Upper lobe of right lung (tissue), 1 donor: ENCODE measurements around the gene RRP9. TPM values are rescaled to one million over a fixed set of nuclear protein-coding genes. Genes with fewer than 3 reads are reported as not detected.

Experiments used
- ATAC-seq: fragments of 200-7000 bp; cut with Tn5 transposase; one replicate; pipeline ENCODE4 v1.9.1; 2020; ENCODE audit warnings: mild to moderate bottlenecking, moderate library complexity
- DNase-seq: peaks from one replicate; pipeline ENCODE4 v3.0.0-alpha.2; 2020
- H3K27ac ChIP-seq: fragments of 200-600 bp; one replicate; pipeline ENCODE4 v1.8.0; 2022
- H3K27me3 ChIP-seq: fragments of 200-600 bp; one replicate; pipeline ENCODE4 v1.8.0; 2022; ENCODE audit warnings: mild to moderate bottlenecking
- H3K36me3 ChIP-seq: fragments of 200-600 bp; one replicate; pipeline ENCODE4 v1.8.0; 2022
- H3K4me1 ChIP-seq: fragments of 200-600 bp; one replicate; pipeline ENCODE4 v1.8.0; 2022
- H3K4me3 ChIP-seq: fragments of 200-600 bp; one replicate; pipeline ENCODE4 v1.8.0; 2022; ENCODE audit warnings: mild to moderate bottlenecking
- H3K9me3 ChIP-seq: fragments of 200-600 bp; one replicate; pipeline ENCODE4 v1.8.0; 2022
- intact Hi-C: fragments of 100-400 bp; cut with DNase I; formaldehyde crosslinking; loops from one replicate; pipeline ENCODE4 v1.11.0; 2022
- total RNA-seq: library from RNA; stranded (reverse); fragmentation: NEBNext Ultra II Directional; extraction: Animal tissue kit (Norgen Biotek cat#: 25700); gene quantifications from one replicate; pipeline ENCODE4 v1.2.1, GENCODE V29; 2021
- TF ChIP-seq, protein P1 (sequence below): fragments of 200-600 bp; IDR thresholded peaks from one replicate; pipeline ENCODE4 v1.8.0; 2022; ENCODE audit warnings: antibody characterized with exemption
- donor health status: DM: no; HTN: yes; CAD: no; lungs with severe emphysema.

RRP9 gene
- total RNA-seq, 1 donor from 2014 or later, result 20.6 TPM

DNA sequence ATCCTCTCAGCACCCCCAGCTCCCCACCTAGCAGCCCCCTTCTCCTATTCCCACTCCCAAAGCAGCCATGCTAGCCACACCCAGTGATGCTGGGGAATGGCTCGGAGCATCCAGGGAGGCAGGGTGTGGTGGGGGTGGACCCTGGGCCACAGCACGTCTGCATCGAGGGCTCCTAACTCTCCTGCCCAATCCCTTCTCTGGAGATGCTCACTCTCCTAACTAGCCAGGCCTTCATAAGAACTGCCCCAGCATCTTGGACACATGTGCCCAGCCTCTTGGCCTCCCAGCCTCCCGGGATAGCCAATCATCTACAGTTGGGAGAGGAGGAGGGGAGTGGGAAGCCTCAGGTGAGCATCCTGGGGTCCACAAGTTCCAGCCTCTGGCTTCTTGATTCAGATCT lies 22.8 kb upstream of the RRP9 start:
- Histone ChIP-seq H3K27me3 (no peaks in the 10 kb centered on the region), H3K36me3 (no peaks in the 10 kb centered on the region), H3K27ac (no peak overlapping the region), H3K9me3 (no peaks in the 10 kb centered on the region), H3K4me3 (no peak overlapping the region), H3K4me1 (peaks cover 13% of the 10 kb centered on the region)
- TF ChIP-seq, protein P1, sequence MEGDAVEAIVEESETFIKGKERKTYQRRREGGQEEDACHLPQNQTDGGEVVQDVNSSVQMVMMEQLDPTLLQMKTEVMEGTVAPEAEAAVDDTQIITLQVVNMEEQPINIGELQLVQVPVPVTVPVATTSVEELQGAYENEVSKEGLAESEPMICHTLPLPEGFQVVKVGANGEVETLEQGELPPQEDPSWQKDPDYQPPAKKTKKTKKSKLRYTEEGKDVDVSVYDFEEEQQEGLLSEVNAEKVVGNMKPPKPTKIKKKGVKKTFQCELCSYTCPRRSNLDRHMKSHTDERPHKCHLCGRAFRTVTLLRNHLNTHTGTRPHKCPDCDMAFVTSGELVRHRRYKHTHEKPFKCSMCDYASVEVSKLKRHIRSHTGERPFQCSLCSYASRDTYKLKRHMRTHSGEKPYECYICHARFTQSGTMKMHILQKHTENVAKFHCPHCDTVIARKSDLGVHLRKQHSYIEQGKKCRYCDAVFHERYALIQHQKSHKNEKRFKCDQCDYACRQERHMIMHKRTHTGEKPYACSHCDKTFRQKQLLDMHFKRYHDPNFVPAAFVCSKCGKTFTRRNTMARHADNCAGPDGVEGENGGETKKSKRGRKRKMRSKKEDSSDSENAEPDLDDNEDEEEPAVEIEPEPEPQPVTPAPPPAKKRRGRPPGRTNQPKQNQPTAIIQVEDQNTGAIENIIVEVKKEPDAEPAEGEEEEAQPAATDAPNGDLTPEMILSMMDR, result no peak
- ATAC-seq (no peak), DNase-seq (no peak)
- intact Hi-C loops, result no loop called here

DNA sequence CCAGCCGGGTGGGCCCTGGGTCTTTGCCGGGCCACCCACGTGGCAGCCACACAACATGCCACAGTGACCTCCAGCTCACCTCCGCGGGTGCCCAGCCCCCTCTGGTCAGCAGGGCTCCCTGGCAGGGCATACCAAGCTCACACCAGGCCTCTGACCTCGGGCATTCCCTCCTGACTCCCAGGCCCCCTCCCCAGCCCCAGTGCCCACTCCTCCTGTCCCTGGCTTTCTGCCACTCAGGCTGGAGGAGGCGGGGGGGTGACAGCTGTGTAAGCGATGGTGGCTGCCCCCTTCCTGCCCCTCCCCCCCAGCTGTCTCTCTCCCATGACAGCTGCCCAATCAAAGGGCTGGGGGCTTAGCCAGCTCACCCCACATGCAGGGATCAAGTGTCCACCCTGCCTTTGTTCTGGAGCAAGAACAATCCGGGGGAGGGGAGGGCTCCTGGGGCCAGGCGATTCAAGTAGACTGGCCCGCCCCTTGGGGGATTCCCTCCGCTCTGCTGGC lies 22.3 kb upstream of the RRP9 start:
- Histone ChIP-seq H3K27me3 (no peaks in the 10 kb centered on the region), H3K4me3 (no peak overlapping the region), H3K36me3 (no peaks in the 10 kb centered on the region), H3K9me3 (no peaks in the 10 kb centered on the region), H3K4me1 (peaks cover 13% of the 10 kb centered on the region), H3K27ac (no peak overlapping the region)
- DNase-seq (no peak), ATAC-seq (no peak)
- intact Hi-C loops, result no loop called here
- TF ChIP-seq, protein P1, result no peak

DNA sequence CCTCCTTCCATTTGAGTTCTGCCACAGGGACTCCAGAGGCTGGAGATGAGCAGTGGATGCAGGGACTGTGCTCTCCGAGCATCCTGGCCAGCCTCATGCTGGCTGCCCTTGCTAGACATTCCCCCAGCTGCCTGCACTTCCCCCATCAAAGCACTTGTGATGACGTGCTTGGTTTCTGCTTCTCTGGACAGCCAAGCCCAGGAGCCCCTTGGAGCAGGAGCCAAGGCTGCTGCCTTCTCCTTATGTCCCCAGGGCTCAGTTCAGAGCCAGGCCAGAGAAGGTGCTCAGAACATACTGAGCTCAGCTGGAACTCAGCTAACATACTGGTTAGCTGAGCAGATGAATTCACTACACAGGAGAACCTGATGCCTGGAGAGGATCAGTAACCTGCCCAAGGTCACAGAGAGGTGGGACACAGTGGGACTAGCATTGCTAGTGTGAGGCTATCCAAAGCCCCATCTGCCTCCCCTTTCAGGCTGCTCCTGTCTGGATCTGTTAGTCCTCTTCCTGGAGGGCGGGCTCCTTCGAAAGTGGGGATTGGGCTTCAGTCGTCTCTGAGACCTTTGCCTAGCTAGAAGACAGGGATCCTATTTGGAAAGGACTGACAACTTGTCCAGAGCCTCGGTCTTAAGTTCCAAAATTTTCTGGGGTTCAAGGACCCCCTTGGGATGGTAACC lies 21.3 kb upstream of the RRP9 start:
- no peak for DNase-seq
- Histone ChIP-seq H3K9me3 (no peaks in the 10 kb centered on the region), H3K4me3 (no peak overlapping the region), H3K27ac (no peak overlapping the region), H3K27me3 (no peaks in the 10 kb centered on the region), H3K36me3 (no peaks in the 10 kb centered on the region), H3K4me1 (peaks cover 6% of the 10 kb centered on the region)
- intact Hi-C loops, result no loop called here
- TF ChIP-seq, protein P1, result no peak
- ATAC-seq, result no peak

DNA sequence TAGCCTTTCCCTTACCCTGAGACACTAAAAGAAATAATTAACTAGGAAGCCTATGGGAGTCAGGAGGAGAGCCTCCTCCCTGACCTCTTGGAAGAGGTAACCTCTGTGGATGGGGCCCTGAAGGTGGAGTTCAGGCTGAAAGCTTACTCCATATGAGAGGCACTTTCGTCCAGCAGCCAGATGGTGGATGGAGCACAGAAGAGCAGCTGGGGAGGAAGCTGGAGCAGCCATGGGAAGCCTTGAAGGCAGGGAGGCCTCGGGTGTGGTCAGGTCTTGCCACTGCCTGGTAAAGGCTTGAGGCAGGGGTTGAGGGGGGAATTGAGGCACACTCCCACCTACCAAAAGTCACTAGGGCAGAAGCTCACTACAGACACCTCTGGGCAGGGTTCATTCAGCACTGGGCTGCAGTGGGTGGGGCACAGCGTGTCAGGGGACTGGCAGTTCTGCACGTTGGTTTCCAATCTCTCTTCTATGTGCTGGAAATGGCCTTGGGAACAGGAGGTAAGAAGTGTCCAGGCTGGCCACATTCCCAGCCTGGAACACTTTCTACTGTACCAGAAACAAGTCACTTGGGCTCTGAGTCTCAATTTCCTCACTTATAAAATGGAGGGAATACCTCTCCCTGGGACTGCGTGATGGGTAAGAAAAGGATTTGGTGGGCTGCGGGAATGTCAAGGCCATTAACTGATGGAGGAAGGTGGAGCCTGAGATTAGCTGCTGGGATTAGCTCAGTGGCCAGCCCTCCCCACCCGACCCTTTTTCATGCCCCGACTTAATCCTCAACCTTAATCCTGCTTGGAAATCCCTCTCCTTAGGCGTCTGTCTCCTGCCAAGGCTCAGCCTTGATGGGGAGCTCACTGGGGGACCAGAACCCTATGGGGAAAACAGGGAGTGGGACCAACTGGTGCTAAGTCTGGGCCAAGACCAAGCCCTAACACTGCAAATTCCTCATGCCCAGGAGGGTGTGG lies 20.2 kb upstream of the RRP9 start:
- TF ChIP-seq, protein P1, result no peak
- ATAC-seq, result no peak
- Histone ChIP-seq H3K36me3 (no peaks in the 10 kb centered on the region), H3K27me3 (no peaks in the 10 kb centered on the region), H3K4me1 (peaks cover 5% of the 10 kb centered on the region), H3K4me3 (no peak overlapping the region), H3K27ac (no peak overlapping the region), H3K9me3 (no peaks in the 10 kb centered on the region)
- intact Hi-C loops, result no loop called here
- no peak for DNase-seq

DNA sequence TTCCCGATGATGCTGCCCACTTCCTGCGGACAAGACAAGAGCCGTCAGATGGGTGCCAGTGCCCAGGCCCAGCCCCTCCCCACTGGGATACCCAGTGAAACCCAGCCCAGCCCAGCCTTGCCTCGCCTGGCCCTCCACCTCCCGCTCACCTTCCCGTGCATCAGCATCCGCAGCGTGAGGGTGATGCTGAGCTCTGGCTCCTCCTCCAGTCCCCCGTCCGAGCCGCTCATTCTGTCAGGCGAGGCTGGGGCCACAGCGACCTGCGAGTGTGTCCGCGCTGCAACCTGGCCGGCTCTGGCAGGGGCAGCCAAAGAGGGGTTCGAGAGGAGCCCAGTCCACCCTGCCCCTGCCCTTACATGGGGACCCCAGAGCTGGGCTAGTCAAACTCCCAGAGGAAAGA lies 19.3 kb upstream of the RRP9 start:
- Histone ChIP-seq H3K27me3 (no peaks in the 10 kb centered on the region), H3K27ac (no peak overlapping the region), H3K4me3 (no peak overlapping the region), H3K9me3 (no peaks in the 10 kb centered on the region), H3K4me1 (peaks cover 8% of the 10 kb centered on the region), H3K36me3 (no peaks in the 10 kb centered on the region)
- TF ChIP-seq, protein P1, result no peak
- intact Hi-C loops, result no loop called here
- DNase-seq (no peak), ATAC-seq (no peak)
